HepG2 (cell line): Measurements from ENCODE around the gene RPL41. TPM values are rescaled to one million over a fixed set of nuclear protein-coding genes. Genes with fewer than 3 reads are reported as not detected.

Experiments used
- ATAC-seq: fragments of 200-7000 bp; cut with Tn5 transposase; 3 replicates; pipeline ENCODE4 v1.9.1; 2020; ENCODE audit warnings: mild to moderate bottlenecking, moderate library complexity
- BruUV-seq: library from RNA; stranded (reverse); fragments of 400-500 nt; replicated peaks from 2 replicates; lab custom pipeline; 2021; lab: Mats Ljungman, UMichigan
- CTCF ChIA-PET: fragments of 300-600 bp; formaldehyde crosslinking; extraction: SDS; loops from one replicate; lab custom pipeline; 2021; ENCODE audit warnings: low total read pairs, inconsistent platforms, low intra/inter-chr PET ratio; lab: Yijun Ruan, JAX
- POLR2A ChIA-PET: fragments of 350-600 bp; sonication (Branson Sonifier 250); formaldehyde crosslinking; loops from one replicate; lab custom pipeline; 2020; ENCODE audit warnings: antibody characterized with exemption, inconsistent platforms; lab: Yijun Ruan, JAX
- DNase-seq: peaks from one replicate; pipeline ENCODE4 v3.0.0-alpha.2; 2015; ENCODE audit warnings: low spot score
- FAIRE-seq: peaks from 3 replicates; lab custom pipeline; 2011; peaks lifted over from hg19 to GRCh38; lab: Jason Lieb, UNC
- H2AFZ ChIP-seq: one replicate; pipeline ENCODE4 v1.6.1; 2011; ENCODE audit warnings: low read length, inconsistent platforms
- H3K27ac ChIP-seq: fragments of 300-600 bp; 3 replicates; pipeline ENCODE4 v1.8.0; 2011; ENCODE audit warnings: mixed run types, mild to moderate bottlenecking, mixed read lengths, low read length, inconsistent platforms; ENCODE audit not compliant: insufficient read depth; ENCODE audit errors: extremely low read length
- H3K27me3 ChIP-seq, 2 experiments: fragments of 200-600 bp in 1 of 2; 2 replicates in 1 of 2; 3 replicates in 1 of 2; pipeline versions ENCODE4 v1.6.0 to v1.8.0; 2011; ENCODE audit warnings: low read length in 2 of 2, mild to moderate bottlenecking in 2 of 2, moderate library complexity in 2 of 2, inconsistent platforms in 1 of 2; ENCODE audit not compliant: insufficient read depth in 2 of 2, control insufficient read depth in 1 of 2
- H3K36me3 ChIP-seq, 2 experiments: fragments of 200-600 bp in 1 of 2; replicated peaks in 1 of 2; 2 replicates in 1 of 2; 3 replicates in 1 of 2; pipeline versions ENCODE4 v1.5.1 to v1.8.0; 2011; ENCODE audit warnings: low read length in 2 of 2, inconsistent platforms in 1 of 2; ENCODE audit not compliant: insufficient read depth in 2 of 2, control insufficient read depth in 1 of 2
- H3K4me1 ChIP-seq: 2 replicates; pipeline ENCODE4 v1.5.1; 2012; ENCODE audit warnings: low read length, inconsistent platforms; ENCODE audit not compliant: insufficient read depth
- H3K4me2 ChIP-seq: 2 replicates; pipeline ENCODE4 v1.6.0; 2011; ENCODE audit warnings: low read depth, low read length, inconsistent platforms
- H3K4me3 ChIP-seq, 3 experiments: fragments of 200-600 bp in 1 of 3; sonication (generic), shearing (Covaris generic) in 1 of 3; replicated peaks in 1 of 3; 2 replicates each; pipeline ENCODE4 v1.5.1; 2011 to 2016; ENCODE audit warnings: low read length in 3 of 3, inconsistent platforms in 2 of 3, low read depth in 2 of 3, mild to moderate bottlenecking in 2 of 3, control low read depth in 1 of 3, mixed read lengths in 1 of 3; ENCODE audit not compliant: insufficient read depth in 1 of 3
- H3K79me2 ChIP-seq: one replicate; pipeline ENCODE4 v1.6.1; 2011; ENCODE audit warnings: low read length, inconsistent platforms; ENCODE audit not compliant: insufficient read depth
- H3K9ac ChIP-seq: 2 replicates; pipeline ENCODE4 v1.6.0; 2011; ENCODE audit warnings: mild to moderate bottlenecking, low read depth, low read length, inconsistent platforms; ENCODE audit not compliant: insufficient read depth
- H3K9me3 ChIP-seq: 2 replicates; pipeline ENCODE4 v1.5.1; 2012; ENCODE audit warnings: mild to moderate bottlenecking, low read length
- H4K20me1 ChIP-seq: 2 replicates; pipeline ENCODE4 v1.6.0; 2011; ENCODE audit warnings: inconsistent platforms, mild to moderate bottlenecking, low read length, moderate library complexity; ENCODE audit not compliant: insufficient read depth
- BHLHE40 ChIP-seq: IDR thresholded peaks from 2 replicates; pipeline ENCODE4 v1.6.1; 2011; ENCODE audit warnings: low read length, improper control_type of control experiment
- CBX2 ChIP-seq, 2 experiments: fragments of 200-600 bp in 1 of 2; sonication (generic); formaldehyde crosslinking in 1 of 2; IDR thresholded peaks; 2 replicates each; pipeline versions ENCODE4 v1.7.0 to v1.8.1; 2018 to 2022; ENCODE audit warnings: low read depth in 2 of 2, low read length in 1 of 2, mild to moderate bottlenecking in 1 of 2, missing genetic modification reagents in 1 of 2
- EED ChIP-seq: sonication (generic); formaldehyde crosslinking; IDR thresholded peaks from 2 replicates; pipeline ENCODE4 v1.5.0; 2020; ENCODE audit warnings: mild to moderate bottlenecking, missing genetic modification reagents
- FOXM1 ChIP-seq: sonication (generic); formaldehyde crosslinking; IDR thresholded peaks from 2 replicates; pipeline ENCODE4 v1.5.0; 2020; ENCODE audit warnings: missing genetic modification reagents
- IRX3 ChIP-seq: sonication (generic); formaldehyde crosslinking; IDR thresholded peaks from 2 replicates; pipeline ENCODE4 v1.8.1; 2023; ENCODE audit warnings: mild to moderate bottlenecking, low read depth, missing genetic modification reagents, borderline replicate concordance
- KDM2A ChIP-seq: sonication (generic); formaldehyde crosslinking; IDR thresholded peaks from 2 replicates; pipeline ENCODE4 v1.4.0; 2020; ENCODE audit warnings: low read depth, missing genetic modification reagents, borderline replicate concordance
- KDM5B ChIP-seq: sonication (generic); formaldehyde crosslinking; IDR thresholded peaks from 2 replicates; pipeline ENCODE4 v1.4.0; 2020; ENCODE audit warnings: missing genetic modification reagents, mild to moderate bottlenecking, borderline replicate concordance
- NFATC3 ChIP-seq: sonication (generic); formaldehyde crosslinking; IDR thresholded peaks from 2 replicates; pipeline ENCODE4 v1.5.1; 2020; ENCODE audit warnings: mild to moderate bottlenecking, missing genetic modification reagents
- NFIB ChIP-seq: sonication (generic); formaldehyde crosslinking; IDR thresholded peaks from 2 replicates; pipeline ENCODE4 v1.9.0; 2021; ENCODE audit warnings: missing genetic modification reagents, mild to moderate bottlenecking, borderline replicate concordance
- NFYB ChIP-seq: sonication (generic); formaldehyde crosslinking; IDR thresholded peaks from 2 replicates; pipeline ENCODE4 v1.4.0; 2020; ENCODE audit warnings: missing genetic modification reagents
- NRL ChIP-seq: sonication (generic); formaldehyde crosslinking; IDR thresholded peaks from 2 replicates; pipeline ENCODE4 v1.5.0; 2020; ENCODE audit warnings: missing genetic modification reagents, mild to moderate bottlenecking, moderate library complexity, borderline replicate concordance
- ZFP82 ChIP-seq: sonication (generic); formaldehyde crosslinking; IDR thresholded peaks from 2 replicates; pipeline ENCODE4 v1.5.1; 2020; ENCODE audit warnings: mild to moderate bottlenecking, missing genetic modification reagents, borderline replicate concordance
- ZNF224 ChIP-seq: sonication (generic); formaldehyde crosslinking; IDR thresholded peaks from 2 replicates; pipeline ENCODE4 v1.5.0; 2020; ENCODE audit warnings: mild to moderate bottlenecking, missing genetic modification reagents
- ZNF234 ChIP-seq: sonication (generic); formaldehyde crosslinking; conservative IDR thresholded peaks from 2 replicates; pipeline ENCODE4 v1.5.1; 2020; ENCODE audit warnings: mild to moderate bottlenecking, missing genetic modification reagents
- ZNF331 ChIP-seq: sonication (generic); formaldehyde crosslinking; IDR thresholded peaks from 2 replicates; pipeline ENCODE4 v1.4.0; 2020; ENCODE audit warnings: missing genetic modification reagents
- ZNF577 ChIP-seq: sonication (generic); formaldehyde crosslinking; IDR thresholded peaks from 2 replicates; pipeline ENCODE4 v1.4.0; 2020; ENCODE audit warnings: mild to moderate bottlenecking, low read depth, missing genetic modification reagents, borderline replicate concordance
- ZNF850 ChIP-seq: sonication (generic); formaldehyde crosslinking; conservative IDR thresholded peaks from 2 replicates; pipeline ENCODE4 v1.9.0; 2021; ENCODE audit warnings: mild to moderate bottlenecking, missing genetic modification reagents
- WGBS: methylation state at CpG from one replicate; pipeline ENCODE4 v1.1.6; 2017; ENCODE audit warnings: low lambda C conversion rate; 5-methylcytosine and 5-hydroxymethylcytosine counted together
- in situ Hi-C: cut with HindIII; loops from 2 replicates; pipeline ENCODE4 v1.10.0; 2017; ENCODE audit warnings: low pct_unique_long_range_greater_than_20kb; ENCODE audit not compliant: extremely low pct_ligation_motif_present
- intact Hi-C: fragments of 100-400 bp; cut with micrococcal nuclease; formaldehyde crosslinking; loops from one replicate; pipeline ENCODE4 v1.10.0; 2022; ENCODE audit not compliant: unreplicated experiment
- polyA plus RNA-seq, 8 experiments: library from polyadenylated mRNA; depleted of rRNA in 3 of 8; stranded (reverse) in 7 of 8; unstranded in 1 of 8; fragments of >200 nt; fragmentation: Illumina TruSeq in 4 of 8; extraction: Trizol in 4 of 8; gene quantifications; 2 replicates each; pipeline versions ENCODE4 v1.2.1 to v1.2.3, GENCODE V29; 2011 to 2016; ENCODE audit warnings: low read depth in 4 of 8, missing spikeins in 1 of 8, mixed read lengths in 1 of 8; ENCODE audit not compliant: insufficient read depth in 1 of 8
- total RNA-seq, 5 experiments: library from RNA; depleted of rRNA; stranded (reverse); fragments of >200 nt; fragmentation: Illumina TruSeq; extraction: Trizol; gene quantifications; 2 replicates each; pipeline ENCODE4 v1.2.3, GENCODE V29; 2016; ENCODE audit warnings: low read depth in 1 of 5
- TF ChIP-seq, protein P1 (sequence below): sonication (generic); formaldehyde crosslinking; IDR thresholded peaks from 2 replicates; pipeline ENCODE4 v1.4.0; 2020; ENCODE audit warnings: mild to moderate bottlenecking, missing genetic modification reagents
- TF ChIP-seq, protein P2 (sequence below), 2 experiments: fragments of 450-650 bp in 1 of 2; sonication (generic) in 1 of 2; formaldehyde crosslinking; IDR thresholded peaks; 2 replicates each; pipeline versions ENCODE4 v1.5.0 to v1.8.0; 2020 to 2022; ENCODE audit warnings: mild to moderate bottlenecking in 1 of 2, missing genetic modification reagents in 1 of 2

RPL41 gene
- total and polyA plus RNA-seq, 2 of the 13 experiments (the other 11 are each of a cell fraction or from before 2014, with no cell fraction given), result 4,012 to 7,670 TPM

DNA sequence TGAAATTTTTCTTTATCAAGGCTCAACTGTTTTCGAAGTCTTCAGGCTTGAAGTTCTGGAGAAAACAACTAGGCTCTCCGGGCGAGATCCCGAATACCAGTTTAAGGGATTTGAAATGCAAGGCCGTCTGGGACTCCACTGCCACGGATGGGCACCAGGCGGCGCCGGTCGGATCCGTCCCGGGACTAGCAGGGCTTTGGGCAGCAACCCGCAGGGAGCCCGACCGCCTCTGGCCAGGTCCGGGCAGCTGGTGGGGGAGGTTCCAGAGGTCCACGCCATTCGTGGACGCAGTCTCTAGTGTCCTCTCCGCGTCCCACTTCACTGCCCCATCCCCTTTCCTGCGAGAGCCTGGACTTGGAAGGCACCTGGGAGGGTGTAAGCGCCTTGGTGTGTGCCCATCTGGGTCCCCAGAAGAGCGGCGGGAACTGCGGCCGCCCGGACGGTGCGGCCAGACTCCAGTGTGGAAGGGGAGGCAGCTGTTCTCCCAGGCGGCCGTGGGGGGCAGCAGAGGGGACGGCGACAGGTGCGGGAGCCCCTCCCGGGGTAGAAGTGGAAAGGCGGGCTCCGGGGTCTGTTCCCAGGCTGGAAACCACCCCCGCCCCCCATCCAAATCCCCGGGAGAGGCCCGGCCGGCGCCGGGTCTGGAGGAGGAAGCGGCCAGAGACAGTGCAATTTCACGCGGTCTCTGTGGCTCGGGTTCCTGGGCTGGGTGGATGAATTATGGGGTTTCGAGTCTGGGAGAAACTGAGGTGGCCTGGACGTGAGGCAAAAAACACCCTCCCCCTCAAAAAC, 37.3 kb upstream of the RPL41 start:
- H4K20me1 ChIP-seq, result 0 out of 2 replicates have a peak, but pooled peaks cover 3% of the 10 kb centered on the region
- no peaks in the 10 kb centered on the region; a peak in 1 of 5 replicates for H3K27me3 ChIP-seq
- POLR2A ChIA-PET, result interaction anchor here (0.9 to 10.2 kb wide), 16 partner anchors 9 to 249 kb away, joined by 3 to 279 read pairs (median 6); partner anchors contain the start of genes CNPY2, DNAJC14, ESYT1 and PA2G4
- FAIRE-seq, result peak; percentile 39
- peak overlapping the region; percentile 89 to 96 (median 91) for H3K4me3 ChIP-seq
- no peaks in the 10 kb centered on the region for H3K9me3 ChIP-seq
- CTCF ChIA-PET, result interaction anchor here (0.9 to 1.5 kb wide), 5 partner anchors 25 to 110 kb away, joined by 3 to 10 read pairs (median 4); partner anchors contain the start of genes PA2G4 and RPL41
- H3K4me2 ChIP-seq, result peak overlapping the region; percentile 98
- in situ Hi-C loops, result no loop called here
- TSS peak; percentile 38 for BruUV-seq
- WGBS, result 2% methylated on average over 10 of the region's 50 CpGs
- H3K9ac ChIP-seq, result peak overlapping the region; percentile 96
- peak; percentile 61 for ATAC-seq
- H3K79me2 ChIP-seq, result peaks cover 31% of the 10 kb centered on the region
- H2AFZ ChIP-seq, result no peak overlapping the region
- peak; percentile 81 for DNase-seq
- peaks cover 6 to 13% of the 10 kb centered on the region in 2 experiments for H3K36me3 ChIP-seq
- peak overlapping the region; percentile 99 for H3K27ac ChIP-seq
- peaks cover 49% of the 10 kb centered on the region for H3K4me1 ChIP-seq
- intact Hi-C loops, result loop anchor here (1.0 to 2.0 kb wide), 3 partner anchors 25 to 39 kb away; partner anchors contain the start of genes PA2G4 and ZC3H10
- TF ChIP-seq NFATC3 (CRISPR knock-in tag) (no peak), IRX3 (no peak), ZNF577 (CRISPR knock-in tag) (no peak), KDM2A (CRISPR knock-in tag) (peak; percentile 89), ZNF234 (CRISPR knock-in tag) (no peak), ZNF850 (CRISPR knock-in tag) (peak; percentile 76; the same call in 1 of the 2 replicates), NFYB (no peak), BHLHE40 (no peak), EED (no peak), NFIB (CRISPR knock-in tag) (no peak), NRL (0 out of 2 replicates have a peak, but pooled peaks have one; percentile 39), ZNF224 (no peak), ZNF331 (CRISPR knock-in tag) (peak; percentile 58; the same call in 1 of the 2 replicates), FOXM1 (CRISPR knock-in tag) (no peak), ZFP82 (CRISPR knock-in tag) (no peak), KDM5B (no peak; the same call in 1 of the 2 replicates), CBX2 (IDR thresholded peaks at IDR 0.05; ENCODE audit: low read depth, low read length) (no peak), CBX2 (CRISPR knock-in tag; IDR thresholded peaks at IDR 0.05; ENCODE audit: low read depth) (no peak)
- TF ChIP-seq, protein P1, sequence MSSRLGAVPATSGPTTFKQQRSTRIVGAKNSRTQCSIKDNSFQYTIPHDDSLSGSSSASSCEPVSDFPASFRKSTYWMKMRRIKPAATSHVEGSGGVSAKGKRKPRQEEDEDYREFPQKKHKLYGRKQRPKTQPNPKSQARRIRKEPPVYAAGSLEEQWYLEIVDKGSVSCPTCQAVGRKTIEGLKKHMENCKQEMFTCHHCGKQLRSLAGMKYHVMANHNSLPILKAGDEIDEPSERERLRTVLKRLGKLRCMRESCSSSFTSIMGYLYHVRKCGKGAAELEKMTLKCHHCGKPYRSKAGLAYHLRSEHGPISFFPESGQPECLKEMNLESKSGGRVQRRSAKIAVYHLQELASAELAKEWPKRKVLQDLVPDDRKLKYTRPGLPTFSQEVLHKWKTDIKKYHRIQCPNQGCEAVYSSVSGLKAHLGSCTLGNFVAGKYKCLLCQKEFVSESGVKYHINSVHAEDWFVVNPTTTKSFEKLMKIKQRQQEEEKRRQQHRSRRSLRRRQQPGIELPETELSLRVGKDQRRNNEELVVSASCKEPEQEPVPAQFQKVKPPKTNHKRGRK (CRISPR knock-in tag), result no peak
- TF ChIP-seq, protein P2, sequence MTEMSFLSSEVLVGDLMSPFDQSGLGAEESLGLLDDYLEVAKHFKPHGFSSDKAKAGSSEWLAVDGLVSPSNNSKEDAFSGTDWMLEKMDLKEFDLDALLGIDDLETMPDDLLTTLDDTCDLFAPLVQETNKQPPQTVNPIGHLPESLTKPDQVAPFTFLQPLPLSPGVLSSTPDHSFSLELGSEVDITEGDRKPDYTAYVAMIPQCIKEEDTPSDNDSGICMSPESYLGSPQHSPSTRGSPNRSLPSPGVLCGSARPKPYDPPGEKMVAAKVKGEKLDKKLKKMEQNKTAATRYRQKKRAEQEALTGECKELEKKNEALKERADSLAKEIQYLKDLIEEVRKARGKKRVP (CRISPR knock-in tag; IDR thresholded peaks at IDR 0.05), result no peak
